ENCODE measurements around the gene ZDHHC24.
A peak's percentile ranks its signal among the peaks of the same experiment; 100 is the strongest.

Gene ZDHHC24

DNA sequence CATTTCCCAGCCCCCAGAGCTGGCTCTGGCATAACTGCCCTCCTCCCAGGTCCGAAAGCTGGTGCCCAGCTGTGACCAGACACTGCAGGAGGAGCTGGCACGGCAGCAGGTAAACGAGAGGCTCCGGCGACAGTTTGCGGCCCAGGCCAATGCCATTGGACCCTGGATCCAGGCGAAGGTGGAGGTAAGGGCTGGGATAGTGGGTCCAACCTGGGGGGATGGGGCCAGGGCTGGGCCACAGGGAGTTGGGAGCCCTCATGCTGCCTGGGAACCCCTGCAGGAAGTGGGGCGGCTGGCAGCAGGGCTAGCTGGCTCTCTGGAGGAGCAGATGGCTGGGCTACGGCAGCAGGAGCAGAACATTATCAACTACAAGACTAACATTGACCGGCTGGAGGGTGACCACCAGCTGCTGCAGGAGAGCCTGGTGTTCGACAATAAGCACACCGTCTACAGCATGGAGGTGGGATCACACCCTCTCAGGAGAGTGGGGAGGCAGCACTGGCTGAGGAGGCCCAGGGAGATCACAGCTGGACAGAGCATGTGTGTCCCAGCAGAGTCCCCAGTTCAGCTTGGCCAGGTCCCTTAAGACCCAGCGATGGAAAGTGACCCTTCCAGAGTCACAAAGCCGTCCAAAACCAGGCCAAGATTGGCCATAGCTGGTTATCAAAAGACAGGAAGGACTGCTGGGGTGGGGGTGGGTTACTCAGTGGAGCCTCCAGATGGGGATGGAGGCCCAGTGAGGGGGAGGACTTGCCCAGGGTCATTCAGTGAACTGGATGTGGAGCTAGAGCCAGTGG, 15.5 kb upstream of the ZDHHC24 start:
- TF ChIP-seq, protein P1, sequence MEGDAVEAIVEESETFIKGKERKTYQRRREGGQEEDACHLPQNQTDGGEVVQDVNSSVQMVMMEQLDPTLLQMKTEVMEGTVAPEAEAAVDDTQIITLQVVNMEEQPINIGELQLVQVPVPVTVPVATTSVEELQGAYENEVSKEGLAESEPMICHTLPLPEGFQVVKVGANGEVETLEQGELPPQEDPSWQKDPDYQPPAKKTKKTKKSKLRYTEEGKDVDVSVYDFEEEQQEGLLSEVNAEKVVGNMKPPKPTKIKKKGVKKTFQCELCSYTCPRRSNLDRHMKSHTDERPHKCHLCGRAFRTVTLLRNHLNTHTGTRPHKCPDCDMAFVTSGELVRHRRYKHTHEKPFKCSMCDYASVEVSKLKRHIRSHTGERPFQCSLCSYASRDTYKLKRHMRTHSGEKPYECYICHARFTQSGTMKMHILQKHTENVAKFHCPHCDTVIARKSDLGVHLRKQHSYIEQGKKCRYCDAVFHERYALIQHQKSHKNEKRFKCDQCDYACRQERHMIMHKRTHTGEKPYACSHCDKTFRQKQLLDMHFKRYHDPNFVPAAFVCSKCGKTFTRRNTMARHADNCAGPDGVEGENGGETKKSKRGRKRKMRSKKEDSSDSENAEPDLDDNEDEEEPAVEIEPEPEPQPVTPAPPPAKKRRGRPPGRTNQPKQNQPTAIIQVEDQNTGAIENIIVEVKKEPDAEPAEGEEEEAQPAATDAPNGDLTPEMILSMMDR (IDR thresholded peaks at IDR 0.05; ENCODE audit: low read depth, low read length) = no peak
- DNase-seq (ENCODE audit: low read depth in 2 of 2) = no peak
- no peak overlapping the region for H3K4me3 ChIP-seq (replicated peaks in 1 of 2; ENCODE audit: low read depth in 2 of 2, low read length in 2 of 2)

DNA sequence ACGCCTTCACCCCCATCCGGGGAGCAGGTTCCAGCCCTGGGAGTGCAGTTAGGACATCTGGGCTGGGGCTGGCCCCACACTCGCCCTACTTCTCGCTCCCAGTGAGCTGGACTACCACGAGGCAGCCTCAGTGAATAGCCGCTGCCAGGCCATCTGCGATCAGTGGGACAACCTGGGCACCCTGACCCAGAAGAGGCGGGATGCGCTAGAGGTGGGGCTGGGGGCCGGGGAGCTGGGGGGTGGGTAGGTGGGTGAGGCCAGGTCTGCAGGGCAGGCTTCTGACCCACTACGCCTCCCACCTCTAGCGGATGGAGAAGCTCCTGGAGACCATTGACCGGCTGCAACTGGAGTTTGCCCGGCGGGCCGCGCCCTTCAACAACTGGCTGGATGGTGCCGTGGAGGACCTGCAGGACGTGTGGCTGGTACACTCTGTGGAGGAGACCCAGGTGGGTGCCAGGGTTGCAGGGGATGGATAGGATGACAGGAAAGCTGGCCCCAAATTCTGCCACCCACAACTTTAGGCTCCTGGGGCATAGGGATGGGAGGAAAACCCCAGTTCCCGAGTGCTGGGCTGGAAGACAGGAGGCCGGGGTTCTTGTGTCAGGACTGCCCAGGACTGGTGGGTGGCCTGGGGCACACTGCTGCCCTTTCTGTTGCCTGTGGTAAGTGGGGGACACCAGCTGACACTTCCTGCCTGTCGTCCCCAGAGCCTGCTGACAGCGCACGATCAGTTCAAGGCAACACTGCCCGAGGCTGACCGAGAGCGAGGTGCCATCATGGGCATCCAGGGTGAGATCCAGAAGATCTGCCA, 14.2 kb upstream of the ZDHHC24 start:
- no peak overlapping the region for H3K4me3 ChIP-seq (replicated peaks in 1 of 2; ENCODE audit: low read depth in 2 of 2, low read length in 2 of 2)
- no peak for DNase-seq (ENCODE audit: low read depth in 2 of 2)
- TF ChIP-seq, protein P1 (IDR thresholded peaks at IDR 0.05; ENCODE audit: low read depth, low read length) = no peak

DNA sequence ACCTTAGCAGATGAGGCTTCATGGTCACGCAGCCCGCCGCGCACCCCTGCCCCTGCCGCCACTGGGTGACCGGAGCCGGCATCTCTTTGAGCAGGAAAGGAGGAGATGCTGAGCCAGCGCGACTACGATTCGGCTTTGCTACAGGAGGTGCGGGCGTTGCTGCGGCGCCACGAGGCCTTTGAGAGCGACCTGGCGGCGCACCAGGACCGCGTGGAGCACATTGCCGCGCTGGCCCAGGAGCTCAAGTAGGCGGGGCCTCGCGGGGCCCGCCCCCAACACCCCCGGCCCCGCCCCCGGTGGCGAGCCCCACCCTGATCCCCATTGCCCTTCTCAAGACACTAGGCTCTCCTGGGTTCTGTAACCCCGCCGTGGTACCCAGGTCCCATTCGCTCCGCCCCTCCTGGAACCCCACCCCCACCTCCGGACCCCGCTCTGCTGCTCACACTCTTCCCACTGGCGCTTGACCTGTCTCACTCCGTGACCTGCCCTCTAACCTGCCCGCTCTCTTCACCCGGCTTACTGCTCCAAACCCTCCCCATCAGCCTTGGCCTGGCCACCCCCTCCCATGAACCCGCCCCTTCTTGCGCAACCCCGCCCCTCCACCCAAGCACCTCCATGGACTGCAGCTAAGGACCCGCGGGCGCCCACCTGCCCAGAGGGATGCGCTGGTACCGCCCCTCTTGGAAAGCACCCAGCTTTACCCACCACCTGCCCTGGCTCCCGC, 13.5 kb upstream of the ZDHHC24 start:
- H3K4me3 ChIP-seq (replicated peaks in 1 of 2; ENCODE audit: low read depth in 2 of 2, low read length in 2 of 2) = no peak overlapping the region
- peak in 1 of 2 donors; percentile 28 for DNase-seq (ENCODE audit: low read depth in 2 of 2)
- TF ChIP-seq, protein P1 (IDR thresholded peaks at IDR 0.05; ENCODE audit: low read depth, low read length) = no peak

DNA sequence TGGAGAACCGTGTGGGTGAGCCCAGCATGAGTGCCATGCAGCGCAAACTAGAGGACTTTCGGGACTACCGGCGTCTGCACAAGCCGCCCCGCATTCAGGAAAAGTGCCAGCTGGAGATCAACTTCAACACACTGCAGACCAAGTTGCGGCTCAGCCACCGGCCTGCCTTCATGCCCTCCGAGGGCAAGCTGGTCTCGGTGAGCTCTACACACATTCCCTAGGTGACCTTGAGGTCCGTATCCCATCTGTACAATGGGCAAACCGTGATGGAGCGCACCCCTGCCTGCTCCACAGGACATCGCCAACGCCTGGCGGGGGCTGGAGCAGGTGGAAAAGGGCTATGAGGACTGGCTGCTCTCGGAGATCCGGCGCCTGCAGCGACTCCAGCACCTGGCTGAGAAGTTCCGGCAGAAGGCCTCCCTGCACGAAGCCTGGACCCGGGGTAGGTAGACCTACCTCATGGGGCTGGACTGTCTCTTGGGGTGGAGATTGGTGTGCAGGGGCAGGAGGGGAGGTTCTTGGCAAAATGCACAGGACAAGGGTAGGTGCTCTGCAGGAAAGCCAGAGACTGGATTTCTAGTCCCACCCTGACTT, 12.0 kb upstream of the ZDHHC24 start:
- DNase-seq (ENCODE audit: low read depth in 2 of 2) = no peak
- no peak overlapping the region for H3K4me3 ChIP-seq (replicated peaks in 1 of 2; ENCODE audit: low read depth in 2 of 2, low read length in 2 of 2)
- TF ChIP-seq, protein P1 (IDR thresholded peaks at IDR 0.05; ENCODE audit: low read depth, low read length) = no peak

DNA sequence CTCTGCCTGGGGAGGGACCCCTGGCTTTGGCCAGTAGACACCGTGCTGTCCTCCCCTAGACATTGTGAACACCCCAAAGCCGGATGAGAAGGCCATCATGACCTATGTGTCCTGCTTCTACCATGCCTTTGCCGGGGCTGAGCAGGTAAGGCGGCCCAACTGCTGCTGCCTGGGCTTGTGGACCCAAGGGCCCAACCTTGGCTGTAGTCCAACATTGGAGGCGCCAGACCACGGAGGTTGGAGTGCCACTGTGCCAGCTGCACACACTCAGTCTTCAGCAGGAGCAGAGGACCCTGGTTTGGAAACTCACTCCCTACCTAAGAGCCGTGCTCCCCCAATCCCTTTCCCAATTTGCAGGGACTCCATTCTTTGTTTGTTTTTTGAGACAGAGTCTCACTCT, 10.2 kb upstream of the ZDHHC24 start:
- TF ChIP-seq, protein P1 (IDR thresholded peaks at IDR 0.05; ENCODE audit: low read depth, low read length) = no peak
- DNase-seq (ENCODE audit: low read depth in 2 of 2) = no peak
- no peak overlapping the region for H3K4me3 ChIP-seq (replicated peaks in 1 of 2; ENCODE audit: low read depth in 2 of 2, low read length in 2 of 2)

DNA sequence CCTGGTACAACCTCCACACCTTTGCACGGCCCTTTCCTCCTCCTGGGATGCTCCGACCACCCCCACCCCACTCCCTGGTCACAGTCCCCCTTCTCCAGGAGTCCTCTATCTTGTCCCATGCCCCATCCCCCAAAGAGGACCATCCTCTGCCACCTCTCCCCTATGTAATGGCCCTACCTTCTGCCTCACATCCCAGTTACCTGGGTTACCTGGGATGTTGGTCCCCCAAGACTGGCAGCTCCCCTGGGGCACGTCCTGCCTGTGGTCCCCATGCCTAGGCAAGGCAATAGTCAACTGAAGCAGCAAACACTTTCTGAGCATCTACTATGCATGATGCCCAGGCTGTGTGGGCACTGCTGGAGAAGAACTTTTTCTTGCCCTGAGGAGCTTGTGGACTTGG, 9.6 kb upstream of the ZDHHC24 start:
- no peak overlapping the region for H3K4me3 ChIP-seq (replicated peaks in 1 of 2; ENCODE audit: low read depth in 2 of 2, low read length in 2 of 2)
- TF ChIP-seq, protein P1 (IDR thresholded peaks at IDR 0.05; ENCODE audit: low read depth, low read length) = no peak
- no peak for DNase-seq (ENCODE audit: low read depth in 2 of 2)
